ENCODE results near the gene LAMB4. TPM values are rescaled to one million over a fixed set of nuclear protein-coding genes. Genes with fewer than 3 reads are reported as not detected.

The LAMB4 gene
- total and polyA plus RNA-seq, 2 of the 8 experiments (the other 6 are each of a cell fraction or from before 2014, with no cell fraction given) = not detected

GRCh38 chr7:108090791-108091460, 39.2 kb downstream of the LAMB4 start:
- Histone ChIP-seq H2AK5ac (ENCODE audit: low read depth, low read length) (no peak overlapping the region), H3K9me3 (ENCODE audit: insufficient read depth in 2 of 2, low read depth in 1 of 2, low read length in 1 of 2) (no peaks in the 10 kb centered on the region), H3K27ac (ENCODE audit: low read depth, low read length) (no peak overlapping the region), H3K4ac (replicated peaks; ENCODE audit: insufficient read length, low read depth, low read length) (no peak overlapping the region), H3K27me3 (replicated peaks in 1 of 4; ENCODE audit: control insufficient read depth in 3 of 4, extremely low read depth in 1 of 4, insufficient read depth in 3 of 4, low read length in 3 of 4) (no peaks in the 10 kb centered on the region), H3K9ac (replicated peaks in 1 of 4; ENCODE audit: extremely low read depth in 1 of 4, low read depth in 3 of 4, low read length in 3 of 4) (no peak overlapping the region), H3K36me3 (ENCODE audit: control insufficient read depth in 2 of 4, insufficient read depth in 4 of 4, low read length in 3 of 4) (no peaks in the 10 kb centered on the region), H4K20me1 (replicated peaks in 1 of 2; ENCODE audit: control insufficient read depth in 1 of 2, insufficient read depth in 2 of 2, low read length in 2 of 2) (no peaks in the 10 kb centered on the region), H2BK120ac (replicated peaks; ENCODE audit: low read depth, low read length) (no peak overlapping the region), H2BK15ac (ENCODE audit: low read length) (no peak overlapping the region), H3K79me1 (ENCODE audit: low read depth, low read length) (no peaks in the 10 kb centered on the region), H3K23ac (ENCODE audit: insufficient read length) (no peak overlapping the region), H3K14ac (ENCODE audit: insufficient read length) (no peak overlapping the region), H4K5ac (ENCODE audit: insufficient read length, low read depth, low read length) (no peak overlapping the region), H3K18ac (ENCODE audit: extremely low read depth, low read length) (no peak overlapping the region), H4K8ac (ENCODE audit: extremely low read depth, insufficient read depth, low read length) (no peak overlapping the region), H3K4me3 (ENCODE audit: extremely low read depth in 1 of 4, insufficient read depth in 2 of 4, low read depth in 3 of 4, low read length in 4 of 4) (no peak overlapping the region), H3K23me2 (ENCODE audit: low read depth, low read length) (no peaks in the 10 kb centered on the region), H3K4me2 (ENCODE audit: insufficient read depth in 1 of 2, low read depth in 2 of 2, low read length in 2 of 2) (no peak overlapping the region), H2BK12ac (ENCODE audit: low read depth, low read length) (no peak overlapping the region), H2AFZ (ENCODE audit: low read length) (no peak overlapping the region), H4K91ac (replicated peaks; ENCODE audit: insufficient read length, low read length) (no peak overlapping the region), H3K79me2 (ENCODE audit: control insufficient read depth in 1 of 2, insufficient read depth in 2 of 2, low read length in 2 of 2) (no peaks in the 10 kb centered on the region), H2BK20ac (ENCODE audit: low read length) (no peak overlapping the region), H3K4me1 (replicated peaks in 1 of 4; ENCODE audit: control insufficient read depth in 3 of 4, insufficient read depth in 4 of 4, low read length in 3 of 4) (peaks cover 0 to 6% (median 0%) of the 10 kb centered on the region in 4 experiments; a peak in 1 of 7 replicates), H3K56ac (replicated peaks; ENCODE audit: insufficient read length, low read depth, low read length) (no peak overlapping the region), H2BK5ac (ENCODE audit: low read depth, low read length) (no peak overlapping the region)
- TF ChIP-seq HDAC2 (IDR thresholded peaks at IDR 0.05; ENCODE audit: borderline replicate concordance in 1 of 2, low read depth in 2 of 2, low read length in 2 of 2) (no peak), RAD21 (IDR thresholded peaks at IDR 0.05 in 1 of 2, conservative IDR thresholded peaks at IDR 0.05 in 1 of 2; ENCODE audit: low read depth in 2 of 2, low read length in 2 of 2) (no peak), RBBP5 (IDR thresholded peaks at IDR 0.05; ENCODE audit: borderline replicate concordance, low read depth, low read length) (no peak), TBP (IDR thresholded peaks at IDR 0.05; ENCODE audit: low read depth, low read length) (no peak), CTCF (IDR thresholded peaks at IDR 0.05; ENCODE audit: control extremely low read depth in 1 of 3, insufficient read depth in 1 of 3, low read depth in 1 of 3, low read length in 3 of 3) (no peak), SIN3A (conservative IDR thresholded peaks at IDR 0.05 in 1 of 2, IDR thresholded peaks at IDR 0.05 in 1 of 2; ENCODE audit: low read depth in 1 of 2, low read length in 2 of 2) (no peak)
- POLR2A ChIA-PET (ENCODE audit: partially characterized antibody) = no interaction called here
- FAIRE-seq (no peak), DNase-seq (ENCODE audit: low read depth in 1 of 2, low spot score in 2 of 2) (no peak)
- CTCF ChIA-PET (ENCODE audit: partially characterized antibody) = interaction anchor here (0.6 kb wide), 1 partner anchor 23 kb away, joined by 3 read pairs; no protein-coding TSS in a partner anchor
- 86% methylated on average over 7 of the region's 7 CpGs; no CpG with 5 or more reads in 1 of the 2 experiments for WGBS, 2 experiments (ENCODE audit: extremely low coverage in 1 of 2, insufficient coverage in 1 of 2, insufficient read length in 1 of 2, insufficient replicate concordance in 2 of 2, low coverage in 1 of 2, low lambda C conversion rate in 2 of 2, missing lambda C conversion rate in 1 of 2)

All from H1 (cell line).